NCI-H2227 treated with DMSO at 0.1 percent for 48 hours (cell line): ENCODE results near the gene KIRREL3.

Source experiments
- DNase-seq: peaks from one replicate; lab custom pipeline; 2025; lab: John Stamatoyannopoulos, UW

Gene KIRREL3

GRCh38 chr11:126738295-126739031 lies 262.1 kb downstream of the KIRREL3 start:
- DNase-seq: no peak

GRCh38 chr11:126736682-126737572 lies 263.6 kb downstream of the KIRREL3 start:
- DNase-seq: no peak

- DNase-seq: no peak
Measured at GRCh38 chr11:126734752-126735151, 265.8 kb downstream of the KIRREL3 start.

- DNase-seq: no peak
Measured at GRCh38 chr11:126733685-126734084, 266.9 kb downstream of the KIRREL3 start.

GRCh38 chr11:126732981-126733380 lies 267.6 kb downstream of the KIRREL3 start:
- DNase-seq: no peak

GRCh38 chr11:126731576-126732142 lies 268.9 kb downstream of the KIRREL3 start:
- DNase-seq: no peak

- DNase-seq: no peak
Measured at GRCh38 chr11:126727381-126727780, 273.2 kb downstream of the KIRREL3 start.

- DNase-seq: no peak
Measured at GRCh38 chr11:126725521-126725920, 275.0 kb downstream of the KIRREL3 start.

- DNase-seq: no peak
Measured at GRCh38 chr11:126725043-126725442, 275.5 kb downstream of the KIRREL3 start.

GRCh38 chr11:126723665-126724045 lies 276.9 kb downstream of the KIRREL3 start:
- no peak for DNase-seq

- no peak for DNase-seq
Measured at GRCh38 chr11:126722956-126723664, 277.5 kb downstream of the KIRREL3 start.

- no peak for DNase-seq
Measured at GRCh38 chr11:126722006-126722736, 278.4 kb downstream of the KIRREL3 start.

GRCh38 chr11:126720539-126721235 lies 279.9 kb downstream of the KIRREL3 start:
- peak; percentile 40 for DNase-seq

- no peak for DNase-seq
Measured at GRCh38 chr11:126719740-126720139, 280.8 kb downstream of the KIRREL3 start.

GRCh38 chr11:126718276-126718675 lies 282.3 kb downstream of the KIRREL3 start:
- DNase-seq: no peak

- DNase-seq: no peak
Measured at GRCh38 chr11:126716456-126717083, 284.0 kb downstream of the KIRREL3 start.

- DNase-seq: no peak
Measured at GRCh38 chr11:126713806-126714205, 286.8 kb downstream of the KIRREL3 start.

- DNase-seq: no peak
Measured at GRCh38 chr11:126711977-126712625, 288.5 kb downstream of the KIRREL3 start.

GRCh38 chr11:126710804-126711399 lies 289.7 kb downstream of the KIRREL3 start:
- DNase-seq: no peak
